GM12891 (cell line): ENCODE measurements around the gene SNAPIN.

Source experiments
- POLR2A ChIP-seq: IDR thresholded peaks from 2 replicates; pipeline ENCODE4 v1.6.1; 2011; ENCODE audit warnings: low read depth, low read length, control low read depth
- POLR2AphosphoS5 ChIP-seq: IDR thresholded peaks from 2 replicates; pipeline ENCODE4 v1.6.1; 2011; ENCODE audit warnings: low read depth, low read length, control low read depth

DNA sequence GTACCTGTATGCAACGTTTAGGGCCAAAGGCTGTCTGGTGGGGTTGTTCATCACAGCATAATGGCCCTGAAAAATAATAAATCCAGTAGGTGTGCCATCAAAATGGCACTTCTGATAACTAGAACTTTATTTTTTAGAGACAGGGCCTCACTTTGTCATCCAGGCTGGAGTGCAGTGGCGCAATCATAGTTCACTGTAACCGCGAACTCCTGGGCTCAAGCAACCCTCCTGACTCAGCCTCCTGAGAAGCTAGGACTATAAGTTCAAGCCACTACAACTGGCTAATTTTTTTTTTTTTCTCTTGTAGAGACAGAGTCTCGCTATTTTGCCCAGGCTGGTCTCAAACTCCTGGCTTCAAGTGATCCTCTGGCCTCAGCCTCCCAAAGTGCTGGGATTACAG lies 4.7 kb downstream of the SNAPIN start:
- TF ChIP-seq POLR2AphosphoS5 = no peak
- TF ChIP-seq POLR2A = no peak
